ENCODE measurements around the gene RASA2. TPM values are rescaled to one million over a fixed set of nuclear protein-coding genes. Genes with fewer than 3 reads are reported as not detected.
A peak's percentile ranks its signal among the peaks of the same experiment; 100 is the strongest.

Gene RASA2
- total and polyA plus RNA-seq, 9 of the 15 experiments (the other 6 are each of a cell fraction or from before 2014, with no cell fraction given), result 2.0 to 12.8 (median 9.5) TPM

- TF ChIP-seq THAP12 (CRISPR knock-in tag; IDR thresholded peaks at IDR 0.05) (no peak), MAZ (CRISPR knock-in tag; conservative IDR thresholded peaks at IDR 0.05 in 1 of 2, IDR thresholded peaks at IDR 0.05 in 1 of 2) (peak; percentile 18 to 82; a peak in 3 of 4 replicates), MYC (IDR thresholded peaks at IDR 0.05; ENCODE audit: low read depth, low read length) (peak; percentile 58), MYC (CRISPR knock-in tag; IDR thresholded peaks at IDR 0.05; ENCODE audit: borderline replicate concordance, low read depth) (no peak), TFAP4 (CRISPR knock-in tag; IDR thresholded peaks at IDR 0.05; ENCODE audit: borderline replicate concordance) (no peak; the same call in 1 of the 2 replicates), SP1 (CRISPR knock-in tag; IDR thresholded peaks at IDR 0.05) (peak; percentile 52; the same call in 1 of the 2 replicates), ZBTB40 (IDR thresholded peaks at IDR 0.05) (peak; percentile 57), ZBTB40 (CRISPR knock-in tag; IDR thresholded peaks at IDR 0.05) (no peak), CHD4 (IDR thresholded peaks at IDR 0.05; ENCODE audit: insufficient read depth, insufficient replicate concordance, low read depth, low read length, poor library complexity, severe bottlenecking) (peak; percentile 44), TBL1XR1 (IDR thresholded peaks at IDR 0.05; ENCODE audit: low read length in 2 of 2) (no peak)
Observed at GRCh38 chr3:141487521-141488252, 860 bp downstream of the RASA2 start (continued).

Measured in K562 (cell line).